ENCODE results near the gene LRP8. TPM values are rescaled to one million over a fixed set of nuclear protein-coding genes. Genes with fewer than 3 reads are reported as not detected.
A peak's percentile ranks its signal among the peaks of the same experiment; 100 is the strongest.

Gene LRP8
- total RNA-seq, 1 donor from 2014 or later = 12.8 TPM

GRCh38 chr1:53241828-53242227, 86.0 kb downstream of the LRP8 start:
- Mint-ChIP-seq H3K27ac (ENCODE audit: unreplicated experiment) (no peak overlapping the region), H3K4me3 (ENCODE audit: unreplicated experiment) (no peak overlapping the region), H3K36me3 (ENCODE audit: low read depth, unreplicated experiment) (no peaks in the 10 kb centered on the region), H3K4me1 (ENCODE audit: low read depth, unreplicated experiment) (peaks cover 8% of the 10 kb centered on the region), H3K9me3 (ENCODE audit: unreplicated experiment) (no peaks in the 10 kb centered on the region), H3K27me3 (ENCODE audit: low read depth, unreplicated experiment) (no peaks in the 10 kb centered on the region)
- peaks cover 9% of the 10 kb centered on the region for H3K4me1 ChIP-seq (ENCODE audit: insufficient read depth, low read length)
- H4K20me1 ChIP-seq (ENCODE audit: insufficient read depth, low read length) = no peaks in the 10 kb centered on the region
- H3K27me3 ChIP-seq (ENCODE audit: insufficient read depth, low read length) = no peaks in the 10 kb centered on the region
- peaks cover 3% of the 10 kb centered on the region for H3K36me3 ChIP-seq (ENCODE audit: insufficient read depth, low read length)
- no peak overlapping the region for H3K4me3 ChIP-seq (ENCODE audit: insufficient read depth, low read depth, low read length)
- no peak overlapping the region for H2AFZ ChIP-seq (ENCODE audit: low read depth, low read length)
- no peak overlapping the region for H3K4me2 ChIP-seq (ENCODE audit: low read length)
- FAIRE-seq (no peak), DNase-seq (ENCODE audit: low read depth) (no peak)
- peaks cover 16% of the 10 kb centered on the region for H3K79me2 ChIP-seq (ENCODE audit: insufficient read depth, low read length)
- no peaks in the 10 kb centered on the region for H3K9me3 ChIP-seq (ENCODE audit: insufficient read depth, low read depth, low read length)
- TF ChIP-seq EZH2 (IDR thresholded peaks at IDR 0.05; ENCODE audit: insufficient read depth, low read length) (no peak), CTCF (IDR thresholded peaks at IDR 0.05; ENCODE audit: insufficient read depth, low read depth, low read length) (no peak)
- no peak overlapping the region for H3K9ac ChIP-seq (ENCODE audit: low read length)
- H3K27ac ChIP-seq (ENCODE audit: low read depth, low read length) = no peak overlapping the region

- peak within 1 kb of the TSS; percentile 90 for H3K27ac Mint-ChIP-seq (ENCODE audit: unreplicated experiment)
- DNase-seq (ENCODE audit: low read depth) = peak; percentile 92
These were observed 89.4 kb downstream of the LRP8 start, which contains the start of gene MAGOH for GRCh38 chr1:53238197-53239155. TSS of gene MAGOH (minus strand) at chr1:53238518. CDS start at chr1:53238448, 70 bp downstream.

More at GRCh38 chr1:53238197-53239155, 89.4 kb downstream of the LRP8 start, which contains the start of gene MAGOH:
- Mint-ChIP-seq H3K4me1 (ENCODE audit: low read depth, unreplicated experiment) (peaks cover 12% of the 10 kb centered on the region), H3K9me3 (ENCODE audit: unreplicated experiment) (no peaks in the 10 kb centered on the region), H3K4me3 (ENCODE audit: unreplicated experiment) (peak within 1 kb of the TSS; percentile 87), H3K36me3 (ENCODE audit: low read depth, unreplicated experiment) (no peaks in the 10 kb centered on the region), H3K27me3 (ENCODE audit: low read depth, unreplicated experiment) (no peaks in the 10 kb centered on the region)
- peaks cover 15% of the 10 kb centered on the region for H4K20me1 ChIP-seq (ENCODE audit: insufficient read depth, low read length)
- no peak for TF ChIP-seq CTCF (IDR thresholded peaks at IDR 0.05; ENCODE audit: insufficient read depth, low read depth, low read length)
- no peak for TF ChIP-seq EZH2 (IDR thresholded peaks at IDR 0.05; ENCODE audit: insufficient read depth, low read length)
- peak within 1 kb of the TSS; percentile 91 for H2AFZ ChIP-seq (ENCODE audit: low read depth, low read length)
- H3K27ac ChIP-seq (ENCODE audit: low read depth, low read length) = peak within 1 kb of the TSS; percentile 84
- H3K27me3 ChIP-seq (ENCODE audit: insufficient read depth, low read length) = no peaks in the 10 kb centered on the region
- peak within 1 kb of the TSS; percentile 98 for H3K9ac ChIP-seq (ENCODE audit: low read length)
- peaks cover 21% of the 10 kb centered on the region for H3K36me3 ChIP-seq (ENCODE audit: insufficient read depth, low read length)
- H3K4me1 ChIP-seq (ENCODE audit: insufficient read depth, low read length) = peaks cover 9% of the 10 kb centered on the region
- H3K9me3 ChIP-seq (ENCODE audit: insufficient read depth, low read depth, low read length) = no peaks in the 10 kb centered on the region
- no peak for FAIRE-seq
- H3K4me2 ChIP-seq (ENCODE audit: low read length) = peak within 1 kb of the TSS; percentile 98
- peaks cover 36% of the 10 kb centered on the region for H3K79me2 ChIP-seq (ENCODE audit: insufficient read depth, low read length)
- H3K4me3 ChIP-seq (ENCODE audit: insufficient read depth, low read depth, low read length) = peak within 1 kb of the TSS; percentile 100

All from astrocyte (in vitro differentiated cells and primary cell).